ENCODE results near the gene ANKRD44. TPM values are rescaled to one million over a fixed set of nuclear protein-coding genes. Genes with fewer than 3 reads are reported as not detected.

ANKRD44 gene
- total and polyA plus RNA-seq, 2 of the 8 experiments (the other 6 are each of a cell fraction or from before 2014, with no cell fraction given) = 1.2 to 1.3 TPM

DNA sequence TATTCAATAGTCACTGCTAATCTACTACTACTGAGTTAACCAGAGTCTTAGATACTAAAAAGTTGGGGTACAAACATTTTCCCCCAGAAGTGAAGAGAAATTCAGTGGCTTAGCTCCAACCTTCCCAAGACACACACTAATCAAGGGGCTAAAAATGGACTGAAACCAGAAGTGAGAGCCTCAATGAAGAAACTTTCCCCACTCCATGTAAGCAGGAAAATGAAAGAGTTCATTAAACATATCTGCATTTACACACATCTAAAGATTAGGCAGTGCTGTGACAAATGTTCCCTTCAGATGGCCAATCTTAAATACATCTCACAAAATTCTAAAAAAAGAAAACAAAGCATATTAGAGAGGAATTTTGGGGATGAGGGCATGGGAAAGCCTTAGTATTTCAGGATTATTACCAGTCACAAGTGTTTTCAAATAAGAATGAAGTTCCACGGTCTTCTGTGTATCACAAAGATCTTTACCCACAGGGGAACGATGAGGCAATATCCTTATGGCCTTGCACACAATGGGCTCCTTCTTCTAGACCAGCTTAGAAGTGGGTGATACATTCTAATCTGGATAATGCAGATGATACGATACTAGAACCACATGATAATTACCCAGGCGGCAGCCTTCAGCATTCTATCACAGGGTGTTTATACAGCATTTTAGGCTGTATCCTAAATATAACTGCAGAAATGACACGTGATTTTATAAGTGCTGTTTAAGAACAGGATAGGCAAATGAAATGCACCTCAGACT is 17.1 kb downstream of the ANKRD44 start (continued):
- TF ChIP-seq, protein P1, sequence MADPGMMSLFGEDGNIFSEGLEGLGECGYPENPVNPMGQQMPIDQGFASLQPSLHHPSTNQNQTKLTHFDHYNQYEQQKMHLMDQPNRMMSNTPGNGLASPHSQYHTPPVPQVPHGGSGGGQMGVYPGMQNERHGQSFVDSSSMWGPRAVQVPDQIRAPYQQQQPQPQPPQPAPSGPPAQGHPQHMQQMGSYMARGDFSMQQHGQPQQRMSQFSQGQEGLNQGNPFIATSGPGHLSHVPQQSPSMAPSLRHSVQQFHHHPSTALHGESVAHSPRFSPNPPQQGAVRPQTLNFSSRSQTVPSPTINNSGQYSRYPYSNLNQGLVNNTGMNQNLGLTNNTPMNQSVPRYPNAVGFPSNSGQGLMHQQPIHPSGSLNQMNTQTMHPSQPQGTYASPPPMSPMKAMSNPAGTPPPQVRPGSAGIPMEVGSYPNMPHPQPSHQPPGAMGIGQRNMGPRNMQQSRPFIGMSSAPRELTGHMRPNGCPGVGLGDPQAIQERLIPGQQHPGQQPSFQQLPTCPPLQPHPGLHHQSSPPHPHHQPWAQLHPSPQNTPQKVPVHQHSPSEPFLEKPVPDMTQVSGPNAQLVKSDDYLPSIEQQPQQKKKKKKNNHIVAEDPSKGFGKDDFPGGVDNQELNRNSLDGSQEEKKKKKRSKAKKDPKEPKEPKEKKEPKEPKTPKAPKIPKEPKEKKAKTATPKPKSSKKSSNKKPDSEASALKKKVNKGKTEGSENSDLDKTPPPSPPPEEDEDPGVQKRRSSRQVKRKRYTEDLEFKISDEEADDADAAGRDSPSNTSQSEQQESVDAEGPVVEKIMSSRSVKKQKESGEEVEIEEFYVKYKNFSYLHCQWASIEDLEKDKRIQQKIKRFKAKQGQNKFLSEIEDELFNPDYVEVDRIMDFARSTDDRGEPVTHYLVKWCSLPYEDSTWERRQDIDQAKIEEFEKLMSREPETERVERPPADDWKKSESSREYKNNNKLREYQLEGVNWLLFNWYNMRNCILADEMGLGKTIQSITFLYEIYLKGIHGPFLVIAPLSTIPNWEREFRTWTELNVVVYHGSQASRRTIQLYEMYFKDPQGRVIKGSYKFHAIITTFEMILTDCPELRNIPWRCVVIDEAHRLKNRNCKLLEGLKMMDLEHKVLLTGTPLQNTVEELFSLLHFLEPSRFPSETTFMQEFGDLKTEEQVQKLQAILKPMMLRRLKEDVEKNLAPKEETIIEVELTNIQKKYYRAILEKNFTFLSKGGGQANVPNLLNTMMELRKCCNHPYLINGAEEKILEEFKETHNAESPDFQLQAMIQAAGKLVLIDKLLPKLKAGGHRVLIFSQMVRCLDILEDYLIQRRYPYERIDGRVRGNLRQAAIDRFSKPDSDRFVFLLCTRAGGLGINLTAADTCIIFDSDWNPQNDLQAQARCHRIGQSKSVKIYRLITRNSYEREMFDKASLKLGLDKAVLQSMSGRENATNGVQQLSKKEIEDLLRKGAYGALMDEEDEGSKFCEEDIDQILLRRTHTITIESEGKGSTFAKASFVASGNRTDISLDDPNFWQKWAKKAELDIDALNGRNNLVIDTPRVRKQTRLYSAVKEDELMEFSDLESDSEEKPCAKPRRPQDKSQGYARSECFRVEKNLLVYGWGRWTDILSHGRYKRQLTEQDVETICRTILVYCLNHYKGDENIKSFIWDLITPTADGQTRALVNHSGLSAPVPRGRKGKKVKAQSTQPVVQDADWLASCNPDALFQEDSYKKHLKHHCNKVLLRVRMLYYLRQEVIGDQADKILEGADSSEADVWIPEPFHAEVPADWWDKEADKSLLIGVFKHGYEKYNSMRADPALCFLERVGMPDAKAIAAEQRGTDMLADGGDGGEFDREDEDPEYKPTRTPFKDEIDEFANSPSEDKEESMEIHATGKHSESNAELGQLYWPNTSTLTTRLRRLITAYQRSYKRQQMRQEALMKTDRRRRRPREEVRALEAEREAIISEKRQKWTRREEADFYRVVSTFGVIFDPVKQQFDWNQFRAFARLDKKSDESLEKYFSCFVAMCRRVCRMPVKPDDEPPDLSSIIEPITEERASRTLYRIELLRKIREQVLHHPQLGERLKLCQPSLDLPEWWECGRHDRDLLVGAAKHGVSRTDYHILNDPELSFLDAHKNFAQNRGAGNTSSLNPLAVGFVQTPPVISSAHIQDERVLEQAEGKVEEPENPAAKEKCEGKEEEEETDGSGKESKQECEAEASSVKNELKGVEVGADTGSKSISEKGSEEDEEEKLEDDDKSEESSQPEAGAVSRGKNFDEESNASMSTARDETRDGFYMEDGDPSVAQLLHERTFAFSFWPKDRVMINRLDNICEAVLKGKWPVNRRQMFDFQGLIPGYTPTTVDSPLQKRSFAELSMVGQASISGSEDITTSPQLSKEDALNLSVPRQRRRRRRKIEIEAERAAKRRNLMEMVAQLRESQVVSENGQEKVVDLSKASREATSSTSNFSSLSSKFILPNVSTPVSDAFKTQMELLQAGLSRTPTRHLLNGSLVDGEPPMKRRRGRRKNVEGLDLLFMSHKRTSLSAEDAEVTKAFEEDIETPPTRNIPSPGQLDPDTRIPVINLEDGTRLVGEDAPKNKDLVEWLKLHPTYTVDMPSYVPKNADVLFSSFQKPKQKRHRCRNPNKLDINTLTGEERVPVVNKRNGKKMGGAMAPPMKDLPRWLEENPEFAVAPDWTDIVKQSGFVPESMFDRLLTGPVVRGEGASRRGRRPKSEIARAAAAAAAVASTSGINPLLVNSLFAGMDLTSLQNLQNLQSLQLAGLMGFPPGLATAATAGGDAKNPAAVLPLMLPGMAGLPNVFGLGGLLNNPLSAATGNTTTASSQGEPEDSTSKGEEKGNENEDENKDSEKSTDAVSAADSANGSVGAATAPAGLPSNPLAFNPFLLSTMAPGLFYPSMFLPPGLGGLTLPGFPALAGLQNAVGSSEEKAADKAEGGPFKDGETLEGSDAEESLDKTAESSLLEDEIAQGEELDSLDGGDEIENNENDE (IDR thresholded peaks at IDR 0.05; ENCODE audit: insufficient replicate concordance, low read length) = no peak
- no peak for TF ChIP-seq JUN (IDR thresholded peaks at IDR 0.05; ENCODE audit: low read depth, low read length)
- TF ChIP-seq CREB1 (IDR thresholded peaks at IDR 0.05) = no peak
- no peak for TF ChIP-seq SIN3A (conservative IDR thresholded peaks at IDR 0.05 in 1 of 2, IDR thresholded peaks at IDR 0.05 in 1 of 2; ENCODE audit: low read depth in 1 of 2, low read length in 2 of 2)
- no peak for TF ChIP-seq MAFK (IDR thresholded peaks at IDR 0.05; ENCODE audit: low read depth, low read length)
- no peak for TF ChIP-seq RXRA (IDR thresholded peaks at IDR 0.05; ENCODE audit: insufficient read depth, low read depth, low read length)
- no peak for TF ChIP-seq NANOG (IDR thresholded peaks at IDR 0.05; ENCODE audit: insufficient read depth, low read depth, low read length, poor library complexity, severe bottlenecking)
- TF ChIP-seq SAP30 (IDR thresholded peaks at IDR 0.05; ENCODE audit: insufficient read depth, insufficient replicate concordance, low read length) = no peak
- TF ChIP-seq TEAD4 (IDR thresholded peaks at IDR 0.05; ENCODE audit: low read depth, low read length) = no peak
- TF ChIP-seq BACH1 (IDR thresholded peaks at IDR 0.05; ENCODE audit: low read length) = no peak
- no peak for TF ChIP-seq SIX5 (IDR thresholded peaks at IDR 0.05; ENCODE audit: low read depth, low read length)

All from H1 (cell line).